ENCODE data around the gene SLC2A14.
"Not testable (repeated sequence)": the region's sequence is repeated elsewhere in the genome, so short reads cannot be mapped to it uniquely, and the experiment has no call there.

Gene SLC2A14

DNA sequence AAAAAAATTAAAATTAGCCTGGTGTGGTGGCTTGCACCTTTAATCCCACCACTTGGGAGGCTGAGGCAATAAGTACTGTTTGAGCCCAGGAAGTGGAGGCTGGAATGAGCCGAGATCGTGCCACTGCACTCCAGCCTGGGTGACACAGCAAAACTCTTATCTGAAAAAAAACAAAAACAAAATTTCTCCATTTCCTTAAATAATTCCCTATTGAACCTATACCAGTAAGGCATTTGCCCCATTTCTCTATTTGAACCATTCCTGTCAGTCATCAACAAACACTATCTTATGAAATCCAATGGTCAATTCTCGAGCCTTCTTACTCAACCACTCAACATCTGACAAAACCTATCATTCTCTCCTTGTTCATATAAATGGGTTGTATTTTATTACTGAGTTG lies 14.7 kb downstream of the SLC2A14 start:
- no peaks in the 10 kb centered on the region for H3K36me3 ChIP-seq (ENCODE audit: control insufficient read depth, low read length)
- no peaks in the 10 kb centered on the region for H3K9me3 ChIP-seq (ENCODE audit: control insufficient read depth, insufficient read depth, low read length)
- H3K4me3 ChIP-seq (ENCODE audit: low read length): no peak overlapping the region
- TF ChIP-seq EZH2phosphoT487 (IDR thresholded peaks at IDR 0.05; ENCODE audit: borderline replicate concordance, low read length): no peak
- TF ChIP-seq, protein P1, sequence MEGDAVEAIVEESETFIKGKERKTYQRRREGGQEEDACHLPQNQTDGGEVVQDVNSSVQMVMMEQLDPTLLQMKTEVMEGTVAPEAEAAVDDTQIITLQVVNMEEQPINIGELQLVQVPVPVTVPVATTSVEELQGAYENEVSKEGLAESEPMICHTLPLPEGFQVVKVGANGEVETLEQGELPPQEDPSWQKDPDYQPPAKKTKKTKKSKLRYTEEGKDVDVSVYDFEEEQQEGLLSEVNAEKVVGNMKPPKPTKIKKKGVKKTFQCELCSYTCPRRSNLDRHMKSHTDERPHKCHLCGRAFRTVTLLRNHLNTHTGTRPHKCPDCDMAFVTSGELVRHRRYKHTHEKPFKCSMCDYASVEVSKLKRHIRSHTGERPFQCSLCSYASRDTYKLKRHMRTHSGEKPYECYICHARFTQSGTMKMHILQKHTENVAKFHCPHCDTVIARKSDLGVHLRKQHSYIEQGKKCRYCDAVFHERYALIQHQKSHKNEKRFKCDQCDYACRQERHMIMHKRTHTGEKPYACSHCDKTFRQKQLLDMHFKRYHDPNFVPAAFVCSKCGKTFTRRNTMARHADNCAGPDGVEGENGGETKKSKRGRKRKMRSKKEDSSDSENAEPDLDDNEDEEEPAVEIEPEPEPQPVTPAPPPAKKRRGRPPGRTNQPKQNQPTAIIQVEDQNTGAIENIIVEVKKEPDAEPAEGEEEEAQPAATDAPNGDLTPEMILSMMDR (IDR thresholded peaks at IDR 0.05; ENCODE audit: low read depth, low read length, poor library complexity, severe bottlenecking): no peak
- no peaks in the 10 kb centered on the region for H3K9me2 ChIP-seq (replicated peaks; ENCODE audit: control insufficient read depth, low read length)
- H3K79me2 ChIP-seq (ENCODE audit: control insufficient read depth, low read length): no peaks in the 10 kb centered on the region
- no peaks in the 10 kb centered on the region for H3K27me3 ChIP-seq (ENCODE audit: control insufficient read depth, low read length)
- H3K27ac ChIP-seq (ENCODE audit: low read depth, low read length): no peak overlapping the region
- H3F3A ChIP-seq (ENCODE audit: control insufficient read depth, insufficient read depth): no peaks in the 10 kb centered on the region
- H3K4me2 ChIP-seq (ENCODE audit: low read length): no peak overlapping the region
- H3K4me1 ChIP-seq (ENCODE audit: control insufficient read depth, low read length): no peaks in the 10 kb centered on the region
- no peaks in the 10 kb centered on the region for H4K20me1 ChIP-seq (ENCODE audit: control insufficient read depth, insufficient read depth, low read depth, low read length)

DNA sequence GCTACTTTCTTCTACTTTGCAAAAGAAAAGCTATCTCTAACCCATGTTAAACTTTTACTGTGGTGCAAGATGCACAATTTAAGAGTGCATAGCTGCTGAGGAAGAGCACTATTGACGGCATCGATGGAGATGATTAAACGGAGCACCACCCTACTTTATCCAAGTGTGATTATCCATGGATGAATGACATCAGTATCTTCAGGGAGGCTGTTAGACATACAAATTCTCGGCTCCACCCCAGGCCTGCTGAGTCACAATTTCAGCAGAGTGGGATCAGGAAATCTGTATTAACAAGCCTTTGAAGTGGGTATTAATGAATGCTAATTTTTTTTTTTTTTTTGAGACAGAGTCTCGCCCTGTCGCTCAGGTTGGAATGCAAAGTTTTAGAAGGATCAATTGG lies 16.2 kb downstream of the SLC2A14 start:
- no peaks in the 10 kb centered on the region for H3K36me3 ChIP-seq (ENCODE audit: control insufficient read depth, low read length)
- no peak for TF ChIP-seq EZH2phosphoT487 (IDR thresholded peaks at IDR 0.05; ENCODE audit: borderline replicate concordance, low read length)
- TF ChIP-seq, protein P1 (IDR thresholded peaks at IDR 0.05; ENCODE audit: low read depth, low read length, poor library complexity, severe bottlenecking): no peak
- H3K4me3 ChIP-seq (ENCODE audit: low read length): no peak overlapping the region
- H3K4me2 ChIP-seq (ENCODE audit: low read length): no peak overlapping the region
- no peaks in the 10 kb centered on the region for H3K9me2 ChIP-seq (replicated peaks; ENCODE audit: control insufficient read depth, low read length)
- H3K4me1 ChIP-seq (ENCODE audit: control insufficient read depth, low read length): no peaks in the 10 kb centered on the region
- no peak overlapping the region for H3K27ac ChIP-seq (ENCODE audit: low read depth, low read length)
- H3K9me3 ChIP-seq (ENCODE audit: control insufficient read depth, insufficient read depth, low read length): no peaks in the 10 kb centered on the region
- 0 out of 2 replicates have a peak, but pooled peaks cover 2% of the 10 kb centered on the region for H3K27me3 ChIP-seq (ENCODE audit: control insufficient read depth, low read length)
- H3K79me2 ChIP-seq (ENCODE audit: control insufficient read depth, low read length): no peaks in the 10 kb centered on the region
- no peaks in the 10 kb centered on the region for H3F3A ChIP-seq (ENCODE audit: control insufficient read depth, insufficient read depth)
- no peaks in the 10 kb centered on the region for H4K20me1 ChIP-seq (ENCODE audit: control insufficient read depth, insufficient read depth, low read depth, low read length)

DNA sequence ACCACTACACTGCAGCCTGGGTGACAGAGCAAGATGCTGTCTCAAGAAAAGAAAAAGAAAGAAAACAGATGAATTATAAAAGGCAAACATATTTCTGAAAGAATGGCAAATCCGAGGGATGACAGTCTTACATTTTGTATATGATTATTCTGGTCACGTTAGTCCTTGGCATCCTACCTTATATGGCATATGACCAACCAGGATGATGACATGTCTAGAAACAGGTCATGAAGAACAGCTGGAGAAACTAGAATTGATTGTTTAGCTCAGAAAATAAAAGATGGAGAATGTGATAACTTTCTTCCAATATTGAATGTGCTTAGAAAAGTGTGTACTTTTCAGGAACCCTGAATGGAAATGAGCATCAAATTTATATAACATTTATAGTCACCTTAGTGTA lies 19.2 kb downstream of the SLC2A14 start:
- Histone ChIP-seq H3K27me3 (ENCODE audit: control insufficient read depth, low read length) (peaks cover 5% of the 10 kb centered on the region; the same call in 1 of the 2 replicates), H3K9me2 (replicated peaks; ENCODE audit: control insufficient read depth, low read length) (no peaks in the 10 kb centered on the region), H3K4me1 (ENCODE audit: control insufficient read depth, low read length) (no peaks in the 10 kb centered on the region), H4K20me1 (ENCODE audit: control insufficient read depth, insufficient read depth, low read depth, low read length) (no peaks in the 10 kb centered on the region), H3K4me2 (ENCODE audit: low read length) (no peak overlapping the region), H3F3A (ENCODE audit: control insufficient read depth, insufficient read depth) (no peaks in the 10 kb centered on the region), H3K36me3 (ENCODE audit: control insufficient read depth, low read length) (no peaks in the 10 kb centered on the region), H3K79me2 (ENCODE audit: control insufficient read depth, low read length) (no peaks in the 10 kb centered on the region), H3K27ac (ENCODE audit: low read depth, low read length) (no peak overlapping the region), H3K9me3 (ENCODE audit: control insufficient read depth, insufficient read depth, low read length) (no peaks in the 10 kb centered on the region), H3K4me3 (ENCODE audit: low read length) (no peak overlapping the region)
- TF ChIP-seq EZH2phosphoT487 (IDR thresholded peaks at IDR 0.05; ENCODE audit: borderline replicate concordance, low read length): no peak
- TF ChIP-seq, protein P1 (IDR thresholded peaks at IDR 0.05; ENCODE audit: low read depth, low read length, poor library complexity, severe bottlenecking): no peak

DNA sequence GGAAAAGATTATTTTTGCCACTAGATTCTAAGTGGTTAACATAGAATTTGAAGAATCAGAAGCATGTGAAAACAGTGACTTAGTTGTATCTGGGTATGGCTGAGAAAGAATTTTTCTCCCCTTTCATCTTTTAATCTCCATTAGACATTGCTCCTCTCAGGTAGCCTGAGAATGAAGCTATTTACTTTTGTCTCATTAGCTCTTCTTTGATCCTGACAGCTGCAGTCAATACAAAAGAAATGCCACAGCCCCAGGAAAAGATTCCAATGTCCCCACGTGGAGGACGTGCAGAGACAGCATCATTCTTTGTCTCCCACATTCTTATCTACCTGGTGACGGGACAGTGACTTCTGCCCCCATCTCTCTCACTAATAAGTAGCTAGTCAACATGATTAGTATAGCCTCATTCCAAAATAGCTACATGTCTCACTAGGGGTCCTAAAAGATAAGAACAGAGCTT lies 21.1 kb downstream of the SLC2A14 start:
- H3K4me3 ChIP-seq (ENCODE audit: low read length); H3K9me2 ChIP-seq (replicated peaks; ENCODE audit: control insufficient read depth, low read length); H3K27ac ChIP-seq (ENCODE audit: low read depth, low read length); H3K79me2 ChIP-seq (ENCODE audit: control insufficient read depth, low read length); H3K9me3 ChIP-seq (ENCODE audit: control insufficient read depth, insufficient read depth, low read length); H4K20me1 ChIP-seq (ENCODE audit: control insufficient read depth, insufficient read depth, low read depth, low read length); H3F3A ChIP-seq (ENCODE audit: control insufficient read depth, insufficient read depth); H3K27me3 ChIP-seq (ENCODE audit: control insufficient read depth, low read length); H3K4me1 ChIP-seq (ENCODE audit: control insufficient read depth, low read length); H3K4me2 ChIP-seq (ENCODE audit: low read length); H3K36me3 ChIP-seq (ENCODE audit: control insufficient read depth, low read length): not testable (repeated sequence)

DNA sequence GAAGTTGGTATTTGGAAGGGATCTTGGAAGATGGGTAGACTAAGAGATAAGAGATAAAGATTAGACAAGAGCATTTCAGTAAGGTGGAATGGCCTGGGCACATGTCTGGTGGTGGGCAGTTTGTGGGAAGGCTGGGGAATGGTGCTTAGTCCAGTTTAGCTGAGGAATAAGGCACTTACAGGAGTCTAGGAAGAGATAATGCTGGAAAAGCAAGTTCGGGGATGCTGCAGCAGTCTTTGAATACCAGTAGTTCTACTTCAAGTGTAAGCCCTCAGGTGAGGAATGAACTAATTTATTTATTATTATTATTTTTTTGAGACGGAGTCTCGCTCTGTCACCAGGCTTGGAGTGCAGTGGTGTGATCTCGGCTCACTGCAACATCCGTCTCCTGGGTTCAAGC lies 22.6 kb downstream of the SLC2A14 start:
- not testable (repeated sequence) for H4K20me1 ChIP-seq (ENCODE audit: control insufficient read depth, insufficient read depth, low read depth, low read length); H3K9me2 ChIP-seq (replicated peaks; ENCODE audit: control insufficient read depth, low read length); H3K4me1 ChIP-seq (ENCODE audit: control insufficient read depth, low read length); H3F3A ChIP-seq (ENCODE audit: control insufficient read depth, insufficient read depth); H3K4me2 ChIP-seq (ENCODE audit: low read length); H3K9me3 ChIP-seq (ENCODE audit: control insufficient read depth, insufficient read depth, low read length); H3K36me3 ChIP-seq (ENCODE audit: control insufficient read depth, low read length); H3K27me3 ChIP-seq (ENCODE audit: control insufficient read depth, low read length); H3K79me2 ChIP-seq (ENCODE audit: control insufficient read depth, low read length); H3K4me3 ChIP-seq (ENCODE audit: low read length); H3K27ac ChIP-seq (ENCODE audit: low read depth, low read length)

DNA sequence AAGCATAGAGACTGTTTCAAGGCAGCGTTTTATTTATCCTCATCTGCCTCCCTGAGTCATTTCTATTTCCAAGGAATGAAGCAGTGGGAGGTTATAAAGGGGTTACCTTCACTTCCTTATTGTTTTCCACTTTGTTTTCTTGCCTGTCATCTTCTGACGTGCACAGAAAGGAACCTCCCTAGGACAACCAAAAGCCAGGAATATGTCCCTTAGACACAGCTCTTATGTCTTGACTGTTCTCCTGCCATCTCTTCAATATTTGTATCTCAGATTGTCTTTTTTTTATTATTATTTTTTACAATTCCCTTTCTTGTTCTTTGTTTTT lies 24.7 kb downstream of the SLC2A14 start:
- not testable (repeated sequence) for H3K79me2 ChIP-seq (ENCODE audit: control insufficient read depth, low read length); H3K36me3 ChIP-seq (ENCODE audit: control insufficient read depth, low read length); H3K27ac ChIP-seq (ENCODE audit: low read depth, low read length); H3F3A ChIP-seq (ENCODE audit: control insufficient read depth, insufficient read depth); H3K4me2 ChIP-seq (ENCODE audit: low read length); H3K9me3 ChIP-seq (ENCODE audit: control insufficient read depth, insufficient read depth, low read length); H4K20me1 ChIP-seq (ENCODE audit: control insufficient read depth, insufficient read depth, low read depth, low read length); H3K9me2 ChIP-seq (replicated peaks; ENCODE audit: control insufficient read depth, low read length); H3K4me1 ChIP-seq (ENCODE audit: control insufficient read depth, low read length); H3K4me3 ChIP-seq (ENCODE audit: low read length); H3K27me3 ChIP-seq (ENCODE audit: control insufficient read depth, low read length)

Data from DOHH2 (cell line).